ENCODE measurements around the gene LMF2.

Gene LMF2

GRCh38 chr22:50487290-50488005 is 20.1 kb downstream of the LMF2 start:
- Histone ChIP-seq H3K27me3 (ENCODE audit: control insufficient read depth, insufficient read depth, low read length) (no peaks in the 10 kb centered on the region), H3K9me3 (ENCODE audit: control insufficient read depth, insufficient read depth, low read length) (no peaks in the 10 kb centered on the region), H3K36me3 (ENCODE audit: control insufficient read depth, insufficient read depth, low read length) (peaks cover 3% of the 10 kb centered on the region; the same call in 1 of the 2 replicates), H3K4me3 (ENCODE audit: low read length) (no peak overlapping the region), H3K27ac (ENCODE audit: low read length) (no peak overlapping the region), H3K4me1 (ENCODE audit: control insufficient read depth, insufficient read depth, low read length) (no peaks in the 10 kb centered on the region)
- WGBS (ENCODE audit: insufficient coverage, insufficient read length), result no CpG with 5 or more reads among the region's 23 CpGs
- DNase-seq (ENCODE audit: low read depth, low spot score), result no peak

GRCh38 chr22:50486561-50487289 is 20.8 kb downstream of the LMF2 start, which contains the start of gene MIOX:
Gene MIOX (plus strand): TSS chr22:50486859. CDS start chr22:50486898, 39 bp downstream.
- WGBS (ENCODE audit: insufficient coverage, insufficient read length), result no CpG with 5 or more reads among the region's 23 CpGs
- no peaks in the 10 kb centered on the region for H3K9me3 ChIP-seq (ENCODE audit: control insufficient read depth, insufficient read depth, low read length)
- peaks cover 3% of the 10 kb centered on the region; the same call in 1 of the 2 replicates for H3K36me3 ChIP-seq (ENCODE audit: control insufficient read depth, insufficient read depth, low read length)
- no peak for DNase-seq (ENCODE audit: low read depth, low spot score)
- no peak within 1 kb of the TSS for H3K4me3 ChIP-seq (ENCODE audit: low read length)
- no peak within 1 kb of the TSS for H3K27ac ChIP-seq (ENCODE audit: low read length)
- H3K27me3 ChIP-seq (ENCODE audit: control insufficient read depth, insufficient read depth, low read length), result no peaks in the 10 kb centered on the region
- no peaks in the 10 kb centered on the region for H3K4me1 ChIP-seq (ENCODE audit: control insufficient read depth, insufficient read depth, low read length)

GRCh38 chr22:50485221-50486131 is 22.0 kb downstream of the LMF2 start:
- Histone ChIP-seq H3K27me3 (ENCODE audit: control insufficient read depth, insufficient read depth, low read length) (no peaks in the 10 kb centered on the region; the same call in 1 of the 2 replicates), H3K36me3 (ENCODE audit: control insufficient read depth, insufficient read depth, low read length) (peaks cover 3% of the 10 kb centered on the region; the same call in 1 of the 2 replicates), H3K4me3 (ENCODE audit: low read length) (no peak overlapping the region), H3K27ac (ENCODE audit: low read length) (no peak overlapping the region), H3K4me1 (ENCODE audit: control insufficient read depth, insufficient read depth, low read length) (no peaks in the 10 kb centered on the region), H3K9me3 (ENCODE audit: control insufficient read depth, insufficient read depth, low read length) (no peaks in the 10 kb centered on the region)
- no CpG with 5 or more reads among the region's 29 CpGs for WGBS (ENCODE audit: insufficient coverage, insufficient read length)
- no peak for DNase-seq (ENCODE audit: low read depth, low spot score)

GRCh38 chr22:50483977-50484853 is 23.3 kb downstream of the LMF2 start:
- peaks cover 4% of the 10 kb centered on the region; the same call in 1 of the 2 replicates for H3K27me3 ChIP-seq (ENCODE audit: control insufficient read depth, insufficient read depth, low read length)
- no peak overlapping the region for H3K4me3 ChIP-seq (ENCODE audit: low read length)
- no peak for DNase-seq (ENCODE audit: low read depth, low spot score)
- no peak overlapping the region for H3K27ac ChIP-seq (ENCODE audit: low read length)
- no peaks in the 10 kb centered on the region for H3K9me3 ChIP-seq (ENCODE audit: control insufficient read depth, insufficient read depth, low read length)
- H3K36me3 ChIP-seq (ENCODE audit: control insufficient read depth, insufficient read depth, low read length), result peaks cover 3% of the 10 kb centered on the region; the same call in 1 of the 2 replicates
- no CpG with 5 or more reads among the region's 31 CpGs for WGBS (ENCODE audit: insufficient coverage, insufficient read length)
- no peaks in the 10 kb centered on the region for H3K4me1 ChIP-seq (ENCODE audit: control insufficient read depth, insufficient read depth, low read length)

- Histone ChIP-seq H3K4me3 (ENCODE audit: low read length) (no peak overlapping the region), H3K27me3 (ENCODE audit: control insufficient read depth, insufficient read depth, low read length) (peaks cover 4% of the 10 kb centered on the region; the same call in 1 of the 2 replicates), H3K27ac (ENCODE audit: low read length) (no peak overlapping the region), H3K4me1 (ENCODE audit: control insufficient read depth, insufficient read depth, low read length) (no peaks in the 10 kb centered on the region), H3K9me3 (ENCODE audit: control insufficient read depth, insufficient read depth, low read length) (no peaks in the 10 kb centered on the region), H3K36me3 (ENCODE audit: control insufficient read depth, insufficient read depth, low read length) (peaks cover 3% of the 10 kb centered on the region; the same call in 1 of the 2 replicates)
- DNase-seq (ENCODE audit: low read depth, low spot score), result no peak
- WGBS (ENCODE audit: insufficient coverage, insufficient read length), result no CpG with 5 or more reads among the region's 8 CpGs
These were observed 23.9 kb downstream of the LMF2 start for GRCh38 chr22:50483556-50483955.

GRCh38 chr22:50483106-50483505 is 24.4 kb downstream of the LMF2 start:
- Histone ChIP-seq H3K4me1 (ENCODE audit: control insufficient read depth, insufficient read depth, low read length) (no peaks in the 10 kb centered on the region), H3K27me3 (ENCODE audit: control insufficient read depth, insufficient read depth, low read length) (peaks cover 4% of the 10 kb centered on the region; the same call in 1 of the 2 replicates), H3K4me3 (ENCODE audit: low read length) (no peak overlapping the region), H3K9me3 (ENCODE audit: control insufficient read depth, insufficient read depth, low read length) (no peaks in the 10 kb centered on the region), H3K36me3 (ENCODE audit: control insufficient read depth, insufficient read depth, low read length) (peaks cover 3% of the 10 kb centered on the region; the same call in 1 of the 2 replicates), H3K27ac (ENCODE audit: low read length) (no peak overlapping the region)
- no peak for DNase-seq (ENCODE audit: low read depth, low spot score)
- WGBS (ENCODE audit: insufficient coverage, insufficient read length), result no CpG with 5 or more reads among the region's 10 CpGs

GRCh38 chr22:50482107-50483074 is 25.1 kb downstream of the LMF2 start:
- no peak for DNase-seq (ENCODE audit: low read depth, low spot score)
- WGBS (ENCODE audit: insufficient coverage, insufficient read length), result no CpG with 5 or more reads among the region's 35 CpGs
- Histone ChIP-seq H3K4me1 (ENCODE audit: control insufficient read depth, insufficient read depth, low read length) (no peaks in the 10 kb centered on the region), H3K27me3 (ENCODE audit: control insufficient read depth, insufficient read depth, low read length) (peaks cover 4% of the 10 kb centered on the region; the same call in 1 of the 2 replicates), H3K27ac (ENCODE audit: low read length) (no peak overlapping the region), H3K4me3 (ENCODE audit: low read length) (peak overlapping the region; percentile 83), H3K36me3 (ENCODE audit: control insufficient read depth, insufficient read depth, low read length) (peaks cover 3% of the 10 kb centered on the region; the same call in 1 of the 2 replicates), H3K9me3 (ENCODE audit: control insufficient read depth, insufficient read depth, low read length) (no peaks in the 10 kb centered on the region)

GRCh38 chr22:50481440-50482106 is 25.9 kb downstream of the LMF2 start, which contains the start of gene ADM2:
Gene ADM2 (plus strand): TSS chr22:50481543. CDS start chr22:50481848, 305 bp downstream.
- Histone ChIP-seq H3K4me3 (ENCODE audit: low read length) (peak within 1 kb of the TSS; percentile 83), H3K4me1 (ENCODE audit: control insufficient read depth, insufficient read depth, low read length) (no peaks in the 10 kb centered on the region), H3K36me3 (ENCODE audit: control insufficient read depth, insufficient read depth, low read length) (peaks cover 3% of the 10 kb centered on the region; the same call in 1 of the 2 replicates), H3K9me3 (ENCODE audit: control insufficient read depth, insufficient read depth, low read length) (no peaks in the 10 kb centered on the region), H3K27me3 (ENCODE audit: control insufficient read depth, insufficient read depth, low read length) (peaks cover 4% of the 10 kb centered on the region; the same call in 1 of the 2 replicates), H3K27ac (ENCODE audit: low read length) (no peak within 1 kb of the TSS)
- WGBS (ENCODE audit: insufficient coverage, insufficient read length), result no CpG with 5 or more reads among the region's 70 CpGs
- no peak for DNase-seq (ENCODE audit: low read depth, low spot score)

Data from iPS DF 6.9 (cell line).